ENCODE measurements around the gene LYL1.

LYL1 gene

GRCh38 chr19:13102666-13103580, at the start of gene LYL1:
TSS of gene LYL1 (minus strand) at chr19:13102858. CDS start at chr19:13101171, 1,687 bp downstream.
- Histone ChIP-seq H3K4me3 (peak within 1 kb of the TSS; percentile 41 to 48), H3K27me3 (no peaks in the 10 kb centered on the region), H3K27ac (peak within 1 kb of the TSS; percentile 75 to 80), H3K36me3 (peaks cover 0 to 20% (median 11%) of the 10 kb centered on the region in 3 donors), H3K4me1 (peaks cover 0 to 43% (median 30%) of the 10 kb centered on the region in 4 donors), H3K9me3 (no peaks in the 10 kb centered on the region)
- intact Hi-C loops (cut with DNase I; ENCODE audit: low total_unique reads): no loop called here
- peak in 1 of 2 experiments; percentile 16 for TF ChIP-seq CTCF (IDR thresholded peaks at IDR 0.05)
- DNase-seq: peak; percentile 77 to 86

GRCh38 chr19:13151605-13152355, 49.1 kb upstream of the LYL1 start:
- peak overlapping the region; percentile 99 for H3K27ac ChIP-seq
- no peaks in the 10 kb centered on the region for H3K9me3 ChIP-seq
- peak; percentile 96 to 99 for DNase-seq
- no peaks in the 10 kb centered on the region for H3K27me3 ChIP-seq
- H3K36me3 ChIP-seq: no peaks in the 10 kb centered on the region
- peak in 1 of 2 experiments; percentile 26 for TF ChIP-seq CTCF (IDR thresholded peaks at IDR 0.05)
- peaks cover 0 to 39% (median 29%) of the 10 kb centered on the region in 4 donors for H3K4me1 ChIP-seq
- intact Hi-C loops (cut with DNase I; ENCODE audit: low total_unique reads): loop anchor here (1.0 to 10.0 kb wide), 2 partner anchors 12 to 693 kb away; no protein-coding TSS in a partner anchor
- H3K4me3 ChIP-seq: peak overlapping the region; percentile 94 to 98

- H3K4me3 ChIP-seq: peak overlapping the region; percentile 94 to 98
- no peak for TF ChIP-seq CTCF (IDR thresholded peaks at IDR 0.05)
- H3K9me3 ChIP-seq: no peaks in the 10 kb centered on the region
- peak in 1 of 2 donors; percentile 81 for DNase-seq
- peak overlapping the region; percentile 99 for H3K27ac ChIP-seq
- intact Hi-C loops (cut with DNase I; ENCODE audit: low total_unique reads): loop anchor here (10.0 kb wide), 1 partner anchor 694 kb away; no protein-coding TSS in a partner anchor
- peaks cover 0 to 35% (median 26%) of the 10 kb centered on the region in 4 donors for H3K4me1 ChIP-seq
- H3K36me3 ChIP-seq: peaks cover 0 to 6% (median 0%) of the 10 kb centered on the region in 3 donors
- no peaks in the 10 kb centered on the region for H3K27me3 ChIP-seq
Measured at GRCh38 chr19:13150931-13151604, 48.4 kb upstream of the LYL1 start.

GRCh38 chr19:13150187-13150930, 47.7 kb upstream of the LYL1 start, which contains the start of the genes IER2 and STX10:
TSS of gene IER2 (plus strand) at chr19:13150411. CDS start at chr19:13153187, 2,776 bp downstream.
TSS of gene STX10 (minus strand) at chr19:13150375. CDS start at chr19:13150173, 202 bp downstream.
- Histone ChIP-seq H3K9me3 (no peaks in the 10 kb centered on the region), H3K27ac (peak within 1 kb of the TSS; percentile 99), H3K27me3 (no peaks in the 10 kb centered on the region), H3K36me3 (peaks cover 0 to 11% (median 0%) of the 10 kb centered on the region in 3 donors), H3K4me3 (peak within 1 kb of the TSS; percentile 94 to 98), H3K4me1 (peaks cover 0 to 28% (median 19%) of the 10 kb centered on the region in 4 donors)
- peak; percentile 41 to 46 for TF ChIP-seq CTCF (IDR thresholded peaks at IDR 0.05)
- intact Hi-C loops (cut with DNase I; ENCODE audit: low total_unique reads): loop anchor here (10.0 kb wide), 1 partner anchor 694 kb away; no protein-coding TSS in a partner anchor
- peak; percentile 96 to 99 for DNase-seq

All from tibial artery (tissue), 4 donors.